ENCODE measurements around the gene HIRIP3.
"Not testable (repeated sequence)": the region's sequence is repeated elsewhere in the genome, so short reads cannot be mapped to it uniquely, and the experiment has no call there.

HIRIP3 gene

GRCh38 chr16:29963021-29963743, 32.2 kb downstream of the HIRIP3 start:
- in situ Hi-C loops (cut with MboI; ENCODE audit: low sequenced_read_pairs) = no loop called here

GRCh38 chr16:29962344-29962994, 32.9 kb downstream of the HIRIP3 start:
- in situ Hi-C loops (cut with MboI; ENCODE audit: low sequenced_read_pairs) = no loop called here

GRCh38 chr16:29961479-29962343, 33.7 kb downstream of the HIRIP3 start, which contains the start of gene TMEM219:
TMEM219 (plus strand) TSS chr16:29962079; CDS start chr16:29963144, 1,065 bp downstream.
- in situ Hi-C loops (cut with MboI; ENCODE audit: low sequenced_read_pairs) = no loop called here

GRCh38 chr16:29961127-29961478, 34.3 kb downstream of the HIRIP3 start:
- in situ Hi-C loops (cut with MboI; ENCODE audit: low sequenced_read_pairs) = no loop called here

GRCh38 chr16:29959821-29960220, 35.6 kb downstream of the HIRIP3 start:
- in situ Hi-C loops (cut with MboI; ENCODE audit: low sequenced_read_pairs) = not testable (repeated sequence)

GRCh38 chr16:29959293-29959692, 36.1 kb downstream of the HIRIP3 start:
- in situ Hi-C loops (cut with MboI; ENCODE audit: low sequenced_read_pairs) = no loop called here

- in situ Hi-C loops (cut with MboI; ENCODE audit: low sequenced_read_pairs) = no loop called here
Measured at GRCh38 chr16:29958756-29959155, 36.7 kb downstream of the HIRIP3 start.

GRCh38 chr16:29951625-29952365, 43.6 kb downstream of the HIRIP3 start:
- in situ Hi-C loops (cut with MboI; ENCODE audit: low sequenced_read_pairs) = no loop called here

- in situ Hi-C loops (cut with MboI; ENCODE audit: low sequenced_read_pairs) = no loop called here
Measured at GRCh38 chr16:29950806-29951461, 44.5 kb downstream of the HIRIP3 start.

- in situ Hi-C loops (cut with MboI; ENCODE audit: low sequenced_read_pairs) = no loop called here
Measured at GRCh38 chr16:29947897-29948296, 47.5 kb downstream of the HIRIP3 start.

- in situ Hi-C loops (cut with MboI; ENCODE audit: low sequenced_read_pairs) = no loop called here
Measured at GRCh38 chr16:29943846-29944799, 51.3 kb downstream of the HIRIP3 start.

All from HL-60/S4 treated with retinoic acid at 250 ng/mL for 4 days and 3 days (cell line).